HG02763 (cell line): Measurements from ENCODE around the gene CTSG.
"Not testable (repeated sequence)": the region's sequence is repeated elsewhere in the genome, so short reads cannot be mapped to it uniquely, and the experiment has no call there.

Source experiments
- ATAC-seq: cut with Tn5 transposase; IDR thresholded peaks from one replicate; pipeline ENCODE4 v1.9.1; 2021; ENCODE audit warnings: mild to moderate bottlenecking, moderate library complexity; ENCODE audit not compliant: unreplicated experiment

CTSG gene

DNA sequence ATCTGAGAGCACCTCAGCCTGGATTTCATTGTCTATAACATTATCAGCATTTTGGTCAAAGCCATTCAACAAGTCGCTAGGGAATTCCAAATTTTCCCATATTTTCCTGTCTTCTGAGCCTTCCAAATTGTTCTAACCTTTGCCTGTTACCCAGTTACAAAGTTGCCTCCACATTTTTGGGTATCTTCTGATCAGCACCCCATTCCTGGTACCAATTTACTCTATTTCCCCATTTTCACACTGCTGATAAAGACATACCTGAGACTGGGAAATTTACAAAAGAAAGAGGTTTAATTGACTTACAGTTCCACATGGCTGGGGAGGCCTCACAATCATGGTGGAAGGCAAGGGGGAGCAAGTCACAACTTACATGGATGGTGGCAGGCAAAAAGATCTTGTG lies 27.0 kb downstream of the CTSG start:
- ATAC-seq: not testable (repeated sequence)

DNA sequence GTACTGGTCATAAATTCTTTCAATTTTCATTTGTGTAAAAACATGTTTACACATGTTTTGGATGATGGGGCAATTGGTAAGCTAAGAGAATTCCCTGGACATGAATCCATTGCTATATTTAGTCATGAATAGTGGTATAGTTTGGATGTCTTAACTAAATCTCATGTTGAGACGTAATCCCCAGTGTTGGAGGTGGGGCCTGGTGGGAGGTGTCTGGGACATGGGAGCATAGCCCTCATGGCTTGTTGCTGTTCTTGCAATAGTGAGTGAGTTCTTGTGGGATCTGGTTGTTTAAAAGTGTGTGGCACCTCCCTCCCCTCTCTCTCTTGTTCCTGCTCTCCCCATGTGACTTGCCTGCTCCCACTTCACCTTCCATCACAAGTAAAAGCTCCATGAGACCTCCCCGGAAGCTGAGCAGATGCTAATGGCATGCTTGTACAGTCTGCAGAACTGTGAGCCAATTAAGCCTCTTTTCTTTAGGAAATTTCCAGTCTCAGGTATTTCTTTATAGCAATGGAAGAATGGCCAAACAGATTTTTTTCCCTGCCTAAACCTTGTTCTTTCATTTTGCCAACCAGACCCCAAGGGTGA lies 33.6 kb downstream of the CTSG start:
- ATAC-seq: no peak

DNA sequence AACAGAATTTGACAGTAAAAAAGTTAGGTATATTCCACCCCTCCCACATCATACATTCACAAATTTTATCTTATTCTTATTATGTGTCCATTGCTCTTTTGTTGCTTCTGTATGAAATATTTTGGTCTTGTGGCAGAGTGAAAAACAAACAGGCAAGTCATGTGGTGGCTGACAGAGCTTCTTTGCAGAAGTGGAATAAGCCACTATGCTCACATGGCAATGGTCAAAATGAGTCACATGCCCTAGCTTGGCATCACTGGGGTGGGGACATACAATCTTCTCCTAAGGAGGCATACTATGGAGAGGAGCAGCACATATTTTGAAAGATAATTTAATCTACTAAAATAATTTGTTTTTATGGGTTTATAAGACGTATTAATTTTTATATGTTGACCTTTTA lies 40.3 kb downstream of the CTSG start:
- ATAC-seq: no peak

DNA sequence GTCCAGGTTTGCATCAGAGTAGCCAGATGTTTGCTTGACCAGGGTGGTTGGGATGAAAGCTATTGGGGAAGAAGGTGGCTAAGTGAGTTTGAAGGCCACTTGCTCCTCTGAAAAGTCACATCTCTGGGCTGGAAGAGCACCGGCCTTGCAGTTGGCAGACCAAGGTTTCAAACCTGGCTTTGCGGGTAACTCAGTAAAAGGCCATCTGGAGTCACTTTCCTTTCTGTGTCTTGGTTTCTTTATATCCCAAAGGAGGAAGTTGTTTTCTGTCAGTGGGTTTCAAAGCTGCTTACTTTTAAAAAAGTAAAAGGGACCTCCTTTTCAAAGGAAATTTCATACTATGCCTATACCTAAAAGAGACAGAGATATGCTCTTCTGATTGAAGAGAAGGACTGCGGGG lies 41.8 kb downstream of the CTSG start:
- no peak for ATAC-seq

DNA sequence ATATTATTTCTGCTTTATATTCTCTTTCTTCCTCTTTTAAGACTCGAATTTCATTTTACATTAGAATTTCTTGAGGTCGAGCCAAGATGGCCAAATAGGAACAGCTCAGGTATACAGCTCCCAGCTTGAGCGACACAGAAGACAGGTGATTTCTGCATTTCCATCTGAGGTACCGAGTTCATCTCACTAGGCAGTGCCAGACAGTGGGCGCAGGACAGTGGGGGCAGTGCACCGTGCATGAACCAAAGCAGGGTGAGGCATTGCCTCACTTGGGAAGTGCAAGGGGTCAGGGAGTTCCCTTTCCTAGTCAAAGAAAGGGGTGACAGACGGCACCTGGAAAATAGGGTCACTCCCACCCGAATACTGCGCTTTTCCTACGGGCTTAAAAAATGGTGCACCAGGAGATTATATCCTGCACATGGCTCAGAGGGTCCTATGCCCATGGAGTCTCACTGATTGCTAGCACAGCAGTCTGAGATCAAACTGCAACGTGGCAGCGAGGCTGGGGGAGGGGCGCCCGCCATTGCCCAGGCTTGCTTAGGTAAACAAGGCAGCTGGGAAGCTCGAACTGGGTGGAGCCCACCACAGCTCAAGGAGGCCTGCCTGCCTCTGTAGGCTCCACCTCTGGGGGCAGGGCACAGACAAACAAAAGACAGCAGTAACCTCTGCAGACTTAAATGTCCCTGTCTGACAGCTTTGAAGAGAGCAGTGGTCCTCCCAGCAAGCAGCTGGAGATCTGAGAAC lies 50.0 kb downstream of the CTSG start:
- not testable (repeated sequence) for ATAC-seq
